K562 (cell line): Measurements from ENCODE around the gene SCAMP5. TPM values are rescaled to one million over a fixed set of nuclear protein-coding genes. Genes with fewer than 3 reads are reported as not detected.
A peak's percentile ranks its signal among the peaks of the same experiment; 100 is the strongest.

Experiments used
- ATF6 ChIP-seq: sonication (generic); formaldehyde crosslinking; IDR thresholded peaks from 2 replicates; pipeline ENCODE4 v1.4.0; 2020; ENCODE audit warnings: mild to moderate bottlenecking, missing genetic modification reagents
- CEBPG ChIP-seq, 3 experiments: fragments of 200-800 bp in 1 of 3; sonication (Bioruptor generic) in 1 of 3; sonication (generic) in 1 of 3; formaldehyde crosslinking in 1 of 3; IDR thresholded peaks in 2 of 3; conservative IDR thresholded peaks in 1 of 3; 2 replicates each; pipeline versions ENCODE4 v1.6.1 to v1.8.0; 2016 to 2022; ENCODE audit warnings: missing compliant biosample characterization in 2 of 3, missing genetic modification characterization in 2 of 3, mild to moderate bottlenecking in 1 of 3, missing genetic modification reagents in 1 of 3
- E2F1 ChIP-seq: sonication (generic); formaldehyde crosslinking; IDR thresholded peaks from 2 replicates; pipeline ENCODE4 v1.8.1; 2023; ENCODE audit warnings: mild to moderate bottlenecking, missing genetic modification reagents, moderate library complexity
- FOXJ2 ChIP-seq: fragments of 200-800 bp; sonication (Bioruptor generic); IDR thresholded peaks from 2 replicates; pipeline ENCODE4 v1.6.1; 2016; ENCODE audit warnings: missing genetic modification characterization, missing compliant biosample characterization
- ILK ChIP-seq: fragments of 450-650 bp; IDR thresholded peaks from 2 replicates; pipeline ENCODE4 v1.6.1; 2016; ENCODE audit warnings: missing genetic modification characterization, low read depth, mild to moderate bottlenecking, missing compliant biosample characterization, moderate library complexity, borderline replicate concordance
- MITF ChIP-seq: IDR thresholded peaks from 2 replicates; pipeline ENCODE4 v1.6.1; 2014; ENCODE audit warnings: antibody characterized with exemption
- NR2C1 ChIP-seq, 2 experiments: fragments of 450-650 bp; IDR thresholded peaks; 2 replicates each; pipeline ENCODE4 v1.6.1; 2017; ENCODE audit warnings: mild to moderate bottlenecking in 2 of 2, antibody characterized with exemption in 1 of 2, inconsistent platforms in 1 of 2, missing compliant biosample characterization in 1 of 2, missing genetic modification characterization in 1 of 2
- NR4A1 ChIP-seq, 2 experiments: fragments of 250-450 bp in 1 of 2; fragments of 450-650 bp in 1 of 2; sonication (Bioruptor Pico) in 1 of 2; IDR thresholded peaks; 2 replicates each; pipeline versions ENCODE4 v1.4.0 to v1.6.1; 2016 to 2020; ENCODE audit warnings: mild to moderate bottlenecking in 2 of 2, missing compliant biosample characterization in 1 of 2, missing genetic modification characterization in 1 of 2, moderate library complexity in 1 of 2
- RNF2 ChIP-seq: sonication (generic); IDR thresholded peaks from 2 replicates; pipeline ENCODE4 v1.6.1; 2016
- SMAD3 ChIP-seq: fragments of 450-650 bp; formaldehyde crosslinking; conservative IDR thresholded peaks from 2 replicates; pipeline ENCODE4 v1.4.0; 2020; ENCODE audit warnings: mild to moderate bottlenecking
- ZBTB9 ChIP-seq: fragments of 450-650 bp; formaldehyde crosslinking; IDR thresholded peaks from 2 replicates; pipeline ENCODE4 v1.4.0; 2020; ENCODE audit warnings: mild to moderate bottlenecking, moderate library complexity
- ZC3H11A ChIP-seq: IDR thresholded peaks from 2 replicates; pipeline ENCODE4 v1.6.1; 2012; ENCODE audit warnings: low read depth, low read length, improper control_type of control experiment
- ZNF274 ChIP-seq: IDR thresholded peaks from 2 replicates; pipeline ENCODE4 v1.6.1; 2011; ENCODE audit warnings: low read depth, mild to moderate bottlenecking, low read length, moderate library complexity, borderline replicate concordance
- ZNF282 ChIP-seq: sonication (generic); formaldehyde crosslinking; IDR thresholded peaks from 2 replicates; pipeline ENCODE4 v1.8.1; 2023; ENCODE audit warnings: missing genetic modification reagents
- ZNF395 ChIP-seq: fragments of 200-800 bp; sonication (Bioruptor generic); IDR thresholded peaks from 2 replicates; pipeline ENCODE4 v1.6.1; 2017; ENCODE audit warnings: missing genetic modification characterization, missing compliant biosample characterization
- ZNF778 ChIP-seq: fragments of 450-650 bp; formaldehyde crosslinking; IDR thresholded peaks from 2 replicates; pipeline ENCODE4 v1.4.0; 2020; ENCODE audit warnings: mild to moderate bottlenecking, moderate library complexity
- polyA plus RNA-seq, 8 experiments: library from polyadenylated mRNA; depleted of rRNA in 4 of 8; stranded (reverse) in 5 of 8; unstranded in 3 of 8; fragments of >200 nt; fragmentation: Nextera tagmentation in 2 of 8; fragmentation: Illumina TruSeq in 1 of 8; extraction: Ambion mirVana in 2 of 8; extraction: Trizol in 1 of 8; gene quantifications; 2 replicates each; pipeline versions ENCODE4 v1.2.1 to v1.2.3, GENCODE V29; 2011 to 2014; ENCODE audit warnings: inconsistent platforms in 1 of 8, missing spikeins in 1 of 8
- total RNA-seq, 7 experiments: library from RNA; depleted of rRNA in 6 of 7; stranded (reverse); fragments of >200 nt in 6 of 7; fragmentation: Illumina TruSeq in 2 of 7; extraction: Trizol in 2 of 7; gene quantifications; 2 replicates each; pipeline versions ENCODE4 v1.2.1 to v1.2.3, GENCODE V29; 2011 to 2021; ENCODE audit warnings: low replicate concordance in 1 of 7

SCAMP5 gene
- total and polyA plus RNA-seq, 9 of the 15 experiments (the other 6 are each of a cell fraction or from before 2014, with no cell fraction given): 0.09 to 0.29 (median 0.19) TPM; not detected in 5

- TF ChIP-seq ZNF778 (CRISPR knock-in tag) (no peak), ZNF395 (CRISPR knock-in tag) (peak; percentile 67; the same call in 1 of the 2 replicates), NR2C1 (IDR thresholded peaks at IDR 0.05) (no peak), NR2C1 (tag; IDR thresholded peaks at IDR 0.05) (peak; percentile 51), CEBPG (CRISPR knock-in tag; IDR thresholded peaks at IDR 0.05) (peak; percentile 93), CEBPG (tag; conservative IDR thresholded peaks at IDR 0.05 in 1 of 2, IDR thresholded peaks at IDR 0.05 in 1 of 2) (peak; percentile 63 to 82), SMAD3 (peak; percentile 8; the same call in 1 of the 2 replicates), ZC3H11A (no peak), ZBTB9 (CRISPR knock-in tag) (no peak), ZNF274 (no peak), E2F1 (CRISPR knock-in tag) (peak; percentile 79; the same call in 1 of the 2 replicates), FOXJ2 (tag) (peak; percentile 26; the same call in 1 of the 2 replicates), RNF2 (peak; percentile 91), ZNF282 (CRISPR knock-in tag) (no peak), ILK (tag) (no peak), NR4A1 (CRISPR knock-in tag; IDR thresholded peaks at IDR 0.05) (no peak), NR4A1 (tag; IDR thresholded peaks at IDR 0.05) (0 out of 2 replicates have a peak, but pooled peaks have one; percentile 49), MITF (peak; percentile 39; the same call in 1 of the 2 replicates), ATF6 (CRISPR knock-in tag) (no peak)
Measured at GRCh38 chr15:75043509-75044257, 48.3 kb downstream of the SCAMP5 start (continued).
